ENCODE results near the gene NKX1-1.

NKX1-1 gene

GRCh38 chr4:1370321-1371124 lies 35.7 kb downstream of the NKX1-1 start:
- DNase-seq = no peak

- no peak for DNase-seq
These were observed 36.7 kb downstream of the NKX1-1 start for GRCh38 chr4:1369479-1370079.

GRCh38 chr4:1369091-1369450 lies 37.2 kb downstream of the NKX1-1 start:
- no peak for DNase-seq

DNA sequence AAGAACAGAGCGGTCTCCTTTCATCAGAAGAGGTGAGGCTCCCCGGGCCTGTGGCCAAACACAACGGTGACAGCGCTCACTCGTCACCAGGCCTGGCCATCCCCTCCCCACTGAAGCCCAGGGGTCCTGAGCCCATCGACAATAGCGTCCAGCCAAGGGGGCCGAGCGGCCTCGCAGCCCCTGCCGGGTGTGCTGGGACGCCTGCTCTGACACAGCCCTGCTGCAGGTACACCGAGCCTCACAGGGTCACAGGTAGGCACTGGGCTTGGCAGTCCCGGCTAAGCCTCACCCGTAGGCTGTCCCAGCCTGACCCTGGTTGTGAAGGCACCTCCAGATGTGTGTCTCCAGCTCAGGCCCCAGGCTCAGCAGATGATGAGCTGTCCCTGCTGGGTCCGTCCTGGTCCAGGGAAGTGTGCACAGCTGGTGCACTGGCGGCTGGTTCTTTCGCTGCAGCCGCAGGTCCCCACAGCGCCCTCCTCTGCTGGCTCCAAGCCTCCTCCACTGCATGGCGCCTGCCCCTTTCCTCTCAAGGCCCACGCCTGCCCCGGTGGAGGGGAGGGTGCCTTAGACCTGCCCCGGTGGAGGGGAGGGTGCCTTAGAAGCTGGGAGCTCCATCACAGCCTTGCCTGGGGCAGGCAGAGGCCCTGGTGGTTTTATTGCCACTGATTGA lies 37.7 kb downstream of the NKX1-1 start:
- no peak for DNase-seq

DNA sequence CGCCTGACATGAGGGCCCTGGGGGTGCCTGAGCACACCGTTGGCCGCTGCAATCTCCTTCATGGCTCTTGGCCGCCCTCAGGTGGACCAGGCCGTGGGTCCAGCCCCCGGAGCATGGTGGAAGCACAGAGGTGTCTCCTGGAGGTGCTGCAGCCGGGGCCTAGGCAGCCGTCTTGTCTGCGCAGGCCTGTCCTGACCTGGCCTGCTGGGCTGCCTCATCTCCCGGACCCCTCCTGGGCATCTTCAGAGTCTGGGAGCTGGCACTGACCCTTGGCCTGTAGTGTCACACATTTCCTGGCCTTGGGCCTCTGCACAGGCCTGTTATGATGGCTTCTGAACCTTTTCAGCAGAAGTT lies 38.3 kb downstream of the NKX1-1 start:
- no peak for DNase-seq

DNA sequence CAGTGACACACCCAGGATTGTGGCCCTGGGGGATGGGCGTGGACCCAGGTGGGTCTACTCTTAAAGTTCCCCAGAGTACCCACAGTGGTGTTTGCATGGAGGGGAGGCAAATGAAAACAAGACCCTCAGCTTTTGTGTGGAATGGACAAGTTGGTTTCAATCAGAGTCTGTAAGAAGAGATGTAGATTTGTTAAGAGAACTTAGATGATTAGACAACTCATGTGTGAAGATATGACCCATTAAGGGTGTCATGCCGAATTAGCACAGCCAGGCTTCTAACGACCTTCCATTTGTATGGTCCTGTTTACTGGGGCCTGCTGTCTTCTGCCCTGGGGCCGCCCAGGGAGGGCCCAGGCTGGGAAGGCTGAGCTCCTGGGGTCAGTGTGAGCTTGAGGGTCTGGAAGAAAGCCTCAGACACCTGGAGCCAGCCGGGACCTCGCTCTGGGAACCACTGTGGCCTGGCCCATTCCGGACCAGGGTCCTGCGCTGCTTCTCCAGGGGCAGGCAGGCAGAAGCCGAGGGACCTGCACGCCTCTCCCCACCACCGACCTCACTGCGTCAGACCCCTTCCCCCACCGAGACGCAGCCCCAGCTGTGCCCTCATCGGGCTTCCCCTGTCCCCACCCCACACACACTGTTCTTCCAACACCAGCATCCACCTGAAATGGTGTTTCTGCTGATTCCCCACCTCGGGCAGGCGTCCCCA lies 38.9 kb downstream of the NKX1-1 start:
- no peak for DNase-seq

GRCh38 chr4:1366371-1367229 lies 39.6 kb downstream of the NKX1-1 start:
- no peak for DNase-seq

DNA sequence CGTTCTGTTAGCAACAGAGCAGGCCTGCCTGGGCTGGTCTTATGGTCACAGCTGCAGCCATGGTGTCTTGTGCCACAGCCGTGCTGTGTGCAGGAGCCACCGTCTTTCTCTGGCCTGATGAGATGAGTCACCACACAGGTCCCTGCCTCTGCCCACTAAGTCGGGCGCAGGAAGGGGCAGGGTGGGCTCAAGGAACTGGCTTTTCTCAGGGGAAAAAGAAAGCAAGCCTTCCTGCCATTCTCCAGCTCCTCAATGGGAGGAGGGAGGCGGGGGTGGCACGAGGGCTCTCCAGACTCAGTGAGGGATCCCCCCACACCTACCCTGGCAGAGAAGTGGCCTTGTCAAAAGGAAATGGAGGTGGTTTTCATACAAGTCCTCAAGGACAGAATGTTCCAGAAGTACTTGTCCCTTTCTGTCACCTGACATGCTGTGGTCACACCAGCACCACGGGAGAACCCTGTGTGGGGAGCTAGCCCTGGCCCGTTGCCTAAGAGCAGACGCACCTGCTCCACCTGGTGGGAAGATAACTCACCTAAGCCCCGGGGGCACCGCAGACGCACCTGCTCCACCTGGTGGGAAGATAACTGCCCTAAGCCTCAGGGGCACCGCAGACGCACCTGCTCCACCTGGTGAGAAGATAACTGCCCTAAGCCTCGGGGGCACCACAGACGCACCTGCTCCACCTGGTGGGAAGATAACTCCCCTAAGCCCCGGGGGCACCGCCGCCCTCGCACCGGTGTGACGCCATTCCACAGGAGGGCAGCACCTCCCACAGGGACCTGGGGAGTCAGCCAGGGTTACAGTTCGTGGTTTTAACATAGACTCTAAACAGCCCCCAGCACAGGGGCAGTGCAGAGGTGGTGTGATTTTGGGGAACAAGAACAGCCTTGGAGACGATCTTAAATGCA lies 40.7 kb downstream of the NKX1-1 start:
- no peak for DNase-seq

DNA sequence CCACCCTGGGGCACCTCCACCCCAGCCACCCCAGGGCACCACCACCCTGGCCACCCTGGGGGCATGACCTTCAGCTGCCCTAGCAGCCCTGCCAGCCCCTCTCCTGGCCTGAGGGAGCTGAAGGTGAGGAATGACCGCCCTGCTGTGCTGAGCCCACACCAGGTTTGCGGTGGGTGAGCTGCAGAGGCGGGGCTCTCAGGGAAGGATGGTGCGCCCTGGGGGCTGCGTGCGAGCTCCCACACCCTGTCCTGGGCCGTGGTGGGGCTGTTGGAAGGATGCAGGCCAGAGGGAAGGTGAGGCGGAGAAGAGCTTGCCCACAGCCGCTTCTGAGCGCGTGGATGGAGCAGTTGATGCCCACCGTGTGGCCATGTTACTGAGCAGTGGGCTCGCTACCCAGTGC lies 41.5 kb downstream of the NKX1-1 start:
- DNase-seq = no peak

- no peak for DNase-seq
These were observed 42.0 kb downstream of the NKX1-1 start for GRCh38 chr4:1364217-1364616.

GRCh38 chr4:1363513-1363912 lies 42.7 kb downstream of the NKX1-1 start:
- DNase-seq = no peak

GRCh38 chr4:1362521-1362920 lies 43.7 kb downstream of the NKX1-1 start:
- DNase-seq = no peak

DNA sequence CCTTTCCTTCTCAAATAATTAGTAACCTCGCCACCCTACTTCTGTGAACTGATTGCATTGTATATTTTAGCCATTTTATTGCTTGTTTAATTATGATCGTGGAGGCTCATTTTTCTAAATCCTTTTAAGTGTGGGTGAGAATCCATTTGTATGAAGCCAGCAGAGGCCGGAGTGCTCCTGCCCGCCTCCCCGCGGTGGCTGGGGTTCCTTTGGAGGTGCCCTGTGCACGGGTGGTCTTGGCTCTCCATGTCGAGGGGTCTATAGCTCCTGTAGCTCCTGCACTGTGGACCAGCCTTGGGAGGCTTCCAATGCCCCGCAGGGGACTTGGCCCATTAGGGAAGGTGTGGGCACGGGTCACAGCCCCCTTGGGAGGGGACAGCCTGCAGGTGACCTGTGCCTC lies 44.2 kb downstream of the NKX1-1 start:
- no peak for DNase-seq

GRCh38 chr4:1361431-1361830 lies 44.8 kb downstream of the NKX1-1 start:
- no peak for DNase-seq

GRCh38 chr4:1360423-1361283 lies 45.6 kb downstream of the NKX1-1 start:
- DNase-seq = no peak

GRCh38 chr4:1359976-1360375 lies 46.3 kb downstream of the NKX1-1 start:
- no peak for DNase-seq

DNA sequence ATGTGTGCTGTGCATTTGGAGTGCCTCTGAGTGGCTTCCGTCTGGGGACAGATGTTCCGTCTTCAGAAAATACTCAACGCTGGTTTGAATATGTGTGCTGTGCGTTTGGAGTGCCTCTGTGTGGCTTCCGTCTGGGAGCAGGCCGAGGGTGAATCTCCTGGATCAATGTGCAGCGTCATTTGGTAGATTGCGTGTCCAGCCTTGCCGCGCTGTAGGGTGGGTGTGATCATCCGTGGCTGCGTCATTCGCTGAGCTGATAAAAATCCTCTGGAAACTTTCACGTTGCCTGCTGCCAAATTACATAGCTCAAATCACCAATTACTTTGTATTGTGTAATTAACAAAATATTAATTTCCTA lies 47.1 kb downstream of the NKX1-1 start:
- DNase-seq = no peak

DNA sequence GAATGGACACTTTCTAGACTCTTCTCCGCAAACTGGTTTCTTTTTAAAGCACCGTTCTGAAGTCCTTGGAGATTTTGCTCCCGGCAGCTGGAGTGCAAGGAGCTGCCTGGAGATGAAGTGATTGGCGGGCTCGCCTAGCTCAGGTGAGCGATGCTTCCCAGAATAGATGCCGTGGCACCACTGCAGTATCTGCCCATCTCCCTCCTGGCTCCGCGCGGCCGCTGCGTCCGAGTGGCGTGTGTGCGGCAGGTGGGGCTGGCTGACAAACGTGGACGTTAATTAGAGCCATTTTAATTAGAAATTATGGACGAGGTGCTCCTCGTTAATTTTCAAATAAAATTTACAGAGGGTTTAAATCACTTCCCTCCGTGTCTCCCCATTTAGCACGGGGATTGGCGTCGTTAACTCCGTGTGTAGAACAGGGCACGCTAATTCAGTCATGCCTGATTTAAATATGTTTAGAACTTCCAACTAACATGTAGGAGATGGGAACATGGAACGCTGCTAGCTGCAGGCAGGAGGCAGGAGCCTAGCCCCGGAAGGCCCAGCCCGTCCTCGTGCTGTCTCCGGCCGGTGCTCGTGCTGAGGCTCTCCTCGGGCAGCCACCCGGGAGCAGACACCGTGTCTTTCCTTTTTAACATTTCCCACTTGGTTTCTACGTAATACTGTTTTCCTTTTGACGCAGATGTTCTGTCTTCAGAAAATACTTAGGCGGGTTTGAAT lies 47.7 kb downstream of the NKX1-1 start:
- no peak for DNase-seq

GRCh38 chr4:1357356-1358248 lies 48.6 kb downstream of the NKX1-1 start:
- no peak for DNase-seq

Measured in Kasumi-1 (cell line).